Liver (tissue), 3 donors: ENCODE measurements around the gene PPP2R2C.

Experiments
- EGR1 ChIP-seq, 2 donors: IDR thresholded peaks; 2 replicates each; pipeline ENCODE4 v1.6.1; 2016 to 2018; ENCODE audit warnings: antibody characterized with exemption in 2 of 2, low read depth in 2 of 2
- FOXA2 ChIP-seq: IDR thresholded peaks from 2 replicates; pipeline ENCODE4 v1.6.1; 2016; ENCODE audit warnings: antibody characterized with exemption
- GABPA ChIP-seq, 2 donors: IDR thresholded peaks in 1 of 2; conservative IDR thresholded peaks in 1 of 2; 2 replicates each; pipeline ENCODE4 v1.6.1; 2016; ENCODE audit warnings: antibody characterized with exemption in 2 of 2, mild to moderate bottlenecking in 1 of 2, moderate library complexity in 1 of 2
- HNF4A ChIP-seq, 2 donors: conservative IDR thresholded peaks; 2 replicates each; pipeline ENCODE4 v1.6.1; 2016; ENCODE audit warnings: antibody characterized with exemption in 2 of 2, mild to moderate bottlenecking in 2 of 2
- JUND ChIP-seq, 2 donors: IDR thresholded peaks; 2 replicates each; pipeline ENCODE4 v1.6.1; 2016; ENCODE audit warnings: antibody characterized with exemption in 2 of 2
- NR2F2 ChIP-seq: IDR thresholded peaks from 2 replicates; pipeline ENCODE4 v1.6.1; 2016; ENCODE audit warnings: antibody characterized with exemption
- RAD21 ChIP-seq, 2 donors: IDR thresholded peaks; 2 replicates each; pipeline ENCODE4 v1.6.1; 2016; ENCODE audit warnings: antibody characterized with exemption in 2 of 2, mild to moderate bottlenecking in 2 of 2
- SP1 ChIP-seq: IDR thresholded peaks from 2 replicates; pipeline ENCODE4 v1.6.1; 2018; ENCODE audit warnings: antibody characterized with exemption, mild to moderate bottlenecking
- TAF1 ChIP-seq: conservative IDR thresholded peaks from 2 replicates; pipeline ENCODE4 v1.6.1; 2016; ENCODE audit warnings: antibody characterized with exemption, mild to moderate bottlenecking
- YY1 ChIP-seq: IDR thresholded peaks from 2 replicates; pipeline ENCODE4 v1.6.1; 2016; ENCODE audit warnings: antibody characterized with exemption, mild to moderate bottlenecking
- ZBTB33 ChIP-seq: IDR thresholded peaks from 2 replicates; pipeline ENCODE4 v1.6.1; 2016; ENCODE audit warnings: antibody characterized with exemption
- TF ChIP-seq, protein P1 (sequence below): fragments of 150-350 bp; IDR thresholded peaks from 2 replicates; pipeline ENCODE4 v1.5.1; 2017; ENCODE audit warnings: improper control_type of control experiment, low read depth, low read length; ENCODE audit not compliant: missing input control
- TF ChIP-seq, protein P2 (sequence below): IDR thresholded peaks from 2 replicates; pipeline ENCODE4 v1.6.1; 2016; ENCODE audit warnings: antibody characterized with exemption, mild to moderate bottlenecking
- TF ChIP-seq, protein P3 (sequence below): IDR thresholded peaks from 2 replicates; pipeline ENCODE4 v1.6.1; 2016; ENCODE audit warnings: antibody characterized with exemption
- donor health status: healthy.
- donor health status: healthy.

GRCh38 chr4:6307891-6308290 is 164.5 kb downstream of the PPP2R2C start:
- no peak for TF ChIP-seq TAF1
- TF ChIP-seq, protein P1, sequence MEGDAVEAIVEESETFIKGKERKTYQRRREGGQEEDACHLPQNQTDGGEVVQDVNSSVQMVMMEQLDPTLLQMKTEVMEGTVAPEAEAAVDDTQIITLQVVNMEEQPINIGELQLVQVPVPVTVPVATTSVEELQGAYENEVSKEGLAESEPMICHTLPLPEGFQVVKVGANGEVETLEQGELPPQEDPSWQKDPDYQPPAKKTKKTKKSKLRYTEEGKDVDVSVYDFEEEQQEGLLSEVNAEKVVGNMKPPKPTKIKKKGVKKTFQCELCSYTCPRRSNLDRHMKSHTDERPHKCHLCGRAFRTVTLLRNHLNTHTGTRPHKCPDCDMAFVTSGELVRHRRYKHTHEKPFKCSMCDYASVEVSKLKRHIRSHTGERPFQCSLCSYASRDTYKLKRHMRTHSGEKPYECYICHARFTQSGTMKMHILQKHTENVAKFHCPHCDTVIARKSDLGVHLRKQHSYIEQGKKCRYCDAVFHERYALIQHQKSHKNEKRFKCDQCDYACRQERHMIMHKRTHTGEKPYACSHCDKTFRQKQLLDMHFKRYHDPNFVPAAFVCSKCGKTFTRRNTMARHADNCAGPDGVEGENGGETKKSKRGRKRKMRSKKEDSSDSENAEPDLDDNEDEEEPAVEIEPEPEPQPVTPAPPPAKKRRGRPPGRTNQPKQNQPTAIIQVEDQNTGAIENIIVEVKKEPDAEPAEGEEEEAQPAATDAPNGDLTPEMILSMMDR: no peak
- no peak for TF ChIP-seq HNF4A (conservative IDR thresholded peaks at IDR 0.05)
- TF ChIP-seq EGR1 (IDR thresholded peaks at IDR 0.05; ENCODE audit: low read depth in 2 of 2): no peak
- TF ChIP-seq, protein P2, sequence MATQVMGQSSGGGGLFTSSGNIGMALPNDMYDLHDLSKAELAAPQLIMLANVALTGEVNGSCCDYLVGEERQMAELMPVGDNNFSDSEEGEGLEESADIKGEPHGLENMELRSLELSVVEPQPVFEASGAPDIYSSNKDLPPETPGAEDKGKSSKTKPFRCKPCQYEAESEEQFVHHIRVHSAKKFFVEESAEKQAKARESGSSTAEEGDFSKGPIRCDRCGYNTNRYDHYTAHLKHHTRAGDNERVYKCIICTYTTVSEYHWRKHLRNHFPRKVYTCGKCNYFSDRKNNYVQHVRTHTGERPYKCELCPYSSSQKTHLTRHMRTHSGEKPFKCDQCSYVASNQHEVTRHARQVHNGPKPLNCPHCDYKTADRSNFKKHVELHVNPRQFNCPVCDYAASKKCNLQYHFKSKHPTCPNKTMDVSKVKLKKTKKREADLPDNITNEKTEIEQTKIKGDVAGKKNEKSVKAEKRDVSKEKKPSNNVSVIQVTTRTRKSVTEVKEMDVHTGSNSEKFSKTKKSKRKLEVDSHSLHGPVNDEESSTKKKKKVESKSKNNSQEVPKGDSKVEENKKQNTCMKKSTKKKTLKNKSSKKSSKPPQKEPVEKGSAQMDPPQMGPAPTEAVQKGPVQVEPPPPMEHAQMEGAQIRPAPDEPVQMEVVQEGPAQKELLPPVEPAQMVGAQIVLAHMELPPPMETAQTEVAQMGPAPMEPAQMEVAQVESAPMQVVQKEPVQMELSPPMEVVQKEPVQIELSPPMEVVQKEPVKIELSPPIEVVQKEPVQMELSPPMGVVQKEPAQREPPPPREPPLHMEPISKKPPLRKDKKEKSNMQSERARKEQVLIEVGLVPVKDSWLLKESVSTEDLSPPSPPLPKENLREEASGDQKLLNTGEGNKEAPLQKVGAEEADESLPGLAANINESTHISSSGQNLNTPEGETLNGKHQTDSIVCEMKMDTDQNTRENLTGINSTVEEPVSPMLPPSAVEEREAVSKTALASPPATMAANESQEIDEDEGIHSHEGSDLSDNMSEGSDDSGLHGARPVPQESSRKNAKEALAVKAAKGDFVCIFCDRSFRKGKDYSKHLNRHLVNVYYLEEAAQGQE: no peak
- TF ChIP-seq YY1: no peak
- no peak for TF ChIP-seq SP1
- no peak for TF ChIP-seq RAD21 (IDR thresholded peaks at IDR 0.05)
- no peak for TF ChIP-seq FOXA2
- no peak for TF ChIP-seq JUND (IDR thresholded peaks at IDR 0.05)
- TF ChIP-seq, protein P3, sequence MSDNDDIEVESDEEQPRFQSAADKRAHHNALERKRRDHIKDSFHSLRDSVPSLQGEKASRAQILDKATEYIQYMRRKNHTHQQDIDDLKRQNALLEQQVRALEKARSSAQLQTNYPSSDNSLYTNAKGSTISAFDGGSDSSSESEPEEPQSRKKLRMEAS: no peak
- no peak for TF ChIP-seq NR2F2
- TF ChIP-seq GABPA (IDR thresholded peaks at IDR 0.05 in 1 of 2, conservative IDR thresholded peaks at IDR 0.05 in 1 of 2): no peak
- no peak for TF ChIP-seq ZBTB33
